Kidney epithelial cell (primary cell): ENCODE data around the gene NR3C2. TPM values are rescaled to one million over a fixed set of nuclear protein-coding genes. Genes with fewer than 3 reads are reported as not detected.

ENCODE experiments used
- DNase-seq: peaks from one replicate; pipeline ENCODE4 v3.0.0-alpha.2; 2010; ENCODE audit warnings: low read depth
- H3K27me3 ChIP-seq: 2 replicates; pipeline ENCODE4 v1.6.0; 2011; ENCODE audit warnings: low read length; ENCODE audit not compliant: control insufficient read depth, insufficient read depth
- H3K36me3 ChIP-seq: 2 replicates; pipeline ENCODE4 v1.5.1; 2011; ENCODE audit warnings: low read length; ENCODE audit not compliant: control insufficient read depth, insufficient read depth
- H3K4me3 ChIP-seq: 2 replicates; pipeline ENCODE4 v1.5.1; 2011; ENCODE audit warnings: low read depth, mild to moderate bottlenecking, control low read depth, low read length
- CTCF ChIP-seq: IDR thresholded peaks from 2 replicates; pipeline ENCODE4 v1.5.1; 2011; ENCODE audit warnings: mild to moderate bottlenecking, moderate library complexity, low read length, control low read depth, inconsistent platforms; ENCODE audit not compliant: insufficient read depth, poor library complexity, severe bottlenecking
- total RNA-seq: library from RNA; depleted of rRNA; stranded (reverse); fragments of >200 nt; gene quantifications from 2 replicates; pipeline ENCODE4 v1.2.3, GENCODE V29; 2015

NR3C2 gene
- total RNA-seq, 1 donor from 2014 or later = 6.5 TPM

GRCh38 chr4:148215202-148215601 lies 227.0 kb downstream of the NR3C2 start:
- Histone ChIP-seq H3K4me3 (no peak overlapping the region), H3K36me3 (no peaks in the 10 kb centered on the region), H3K27me3 (no peaks in the 10 kb centered on the region)
- no peak for TF ChIP-seq CTCF
- no peak for DNase-seq

- TF ChIP-seq CTCF = no peak
- Histone ChIP-seq H3K36me3 (no peaks in the 10 kb centered on the region), H3K4me3 (no peak overlapping the region), H3K27me3 (no peaks in the 10 kb centered on the region)
- DNase-seq = no peak
Observed at GRCh38 chr4:148214529-148215166, 227.6 kb downstream of the NR3C2 start.

- no peak for TF ChIP-seq CTCF
- Histone ChIP-seq H3K4me3 (no peak overlapping the region), H3K27me3 (no peaks in the 10 kb centered on the region), H3K36me3 (no peaks in the 10 kb centered on the region)
- DNase-seq = no peak
Observed at GRCh38 chr4:148211533-148211932, 230.7 kb downstream of the NR3C2 start.

- no peak for TF ChIP-seq CTCF
- H3K4me3 ChIP-seq = no peak overlapping the region
- H3K36me3 ChIP-seq = no peaks in the 10 kb centered on the region
Observed at GRCh38 chr4:148210661-148211060, 231.6 kb downstream of the NR3C2 start.

GRCh38 chr4:148207068-148207467 lies 235.1 kb downstream of the NR3C2 start:
- no peaks in the 10 kb centered on the region for H3K36me3 ChIP-seq
- H3K27me3 ChIP-seq = no peaks in the 10 kb centered on the region
- no peak for TF ChIP-seq CTCF
- DNase-seq = no peak
- no peak overlapping the region for H3K4me3 ChIP-seq

More at GRCh38 chr4:148210661-148211060, 231.6 kb downstream of the NR3C2 start:
- no peak for DNase-seq
- no peaks in the 10 kb centered on the region for H3K27me3 ChIP-seq

GRCh38 chr4:148205476-148205875 lies 236.7 kb downstream of the NR3C2 start:
- no peak for DNase-seq
- TF ChIP-seq CTCF = no peak
- no peaks in the 10 kb centered on the region for H3K27me3 ChIP-seq
- no peaks in the 10 kb centered on the region for H3K36me3 ChIP-seq
- no peak overlapping the region for H3K4me3 ChIP-seq
